GM21447 (cell line): ENCODE measurements around the gene PPIG.
"Not testable (repeated sequence)": the region's sequence is repeated elsewhere in the genome, so short reads cannot be mapped to it uniquely, and the experiment has no call there.

Experiments
- ATAC-seq: cut with Tn5 transposase; IDR thresholded peaks from one replicate; pipeline ENCODE4 v1.9.1; 2021; ENCODE audit not compliant: unreplicated experiment

Gene PPIG

DNA sequence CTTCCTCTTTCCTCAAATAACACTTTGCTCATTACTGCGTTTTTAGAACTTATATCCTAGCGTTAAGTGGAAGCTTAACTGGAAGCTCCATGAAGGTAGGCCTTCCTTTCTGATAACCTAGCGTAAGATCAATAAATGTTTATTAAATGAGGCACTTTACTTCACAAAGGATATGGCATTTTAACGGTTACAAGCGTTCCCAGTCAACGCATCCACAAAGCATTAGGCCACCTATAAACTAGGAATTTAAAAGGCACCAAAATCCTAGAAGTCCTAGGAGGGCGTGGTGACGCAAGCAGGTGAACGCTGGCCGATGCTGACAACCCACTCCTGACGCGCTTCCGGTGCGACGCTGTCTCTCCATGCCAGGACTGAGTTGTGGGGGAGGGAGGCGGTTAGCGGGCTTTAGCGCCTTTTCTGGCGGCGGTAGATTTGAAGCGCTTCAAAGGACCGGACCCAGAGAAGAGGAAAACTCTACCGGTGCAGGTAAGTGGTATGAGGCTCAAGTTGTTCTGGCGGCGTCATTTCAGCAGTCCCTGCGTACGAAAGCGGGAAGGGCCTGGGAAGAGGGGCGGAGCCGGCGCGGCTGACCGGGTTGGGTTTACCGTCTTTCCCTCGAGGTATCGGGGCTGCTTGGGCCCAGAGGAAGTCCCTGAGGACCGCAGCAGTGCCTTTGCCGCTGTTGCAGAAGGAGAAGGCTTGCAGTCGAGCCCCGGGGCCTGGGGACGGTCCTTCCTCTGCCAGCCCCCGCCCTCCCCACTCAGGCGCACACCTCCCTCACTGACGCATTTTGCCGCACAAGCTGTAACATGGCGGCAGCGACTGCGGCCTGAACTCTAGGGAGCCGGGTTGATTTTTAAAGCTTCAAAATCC is at the start of gene PPIG:
PPIG (plus strand) TSS at position 347 of the 873 bp plus-strand sequence. CDS start 19,691 bp downstream, outside the sequence.
- peak; percentile 92 for ATAC-seq

DNA sequence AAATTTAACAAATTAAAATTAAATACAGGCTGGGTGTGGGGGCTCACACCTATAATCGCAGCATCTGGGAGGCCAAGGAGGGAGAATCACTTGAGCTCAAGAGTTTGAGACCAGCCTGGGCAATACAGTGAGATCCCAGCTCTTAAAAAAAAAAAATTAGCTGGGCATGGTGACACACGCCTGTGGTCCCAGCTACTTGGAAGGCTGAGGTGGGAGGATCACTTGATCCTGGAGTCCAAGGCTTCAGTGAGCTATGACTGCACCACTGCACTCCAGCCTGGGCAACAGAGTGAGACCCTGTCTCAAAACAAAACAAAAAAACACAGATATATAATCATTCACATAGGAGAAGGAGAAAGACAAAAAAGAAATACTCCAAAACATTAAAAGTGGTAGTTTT is 44.7 kb upstream of the PPIG start:
- ATAC-seq: not testable (repeated sequence)

DNA sequence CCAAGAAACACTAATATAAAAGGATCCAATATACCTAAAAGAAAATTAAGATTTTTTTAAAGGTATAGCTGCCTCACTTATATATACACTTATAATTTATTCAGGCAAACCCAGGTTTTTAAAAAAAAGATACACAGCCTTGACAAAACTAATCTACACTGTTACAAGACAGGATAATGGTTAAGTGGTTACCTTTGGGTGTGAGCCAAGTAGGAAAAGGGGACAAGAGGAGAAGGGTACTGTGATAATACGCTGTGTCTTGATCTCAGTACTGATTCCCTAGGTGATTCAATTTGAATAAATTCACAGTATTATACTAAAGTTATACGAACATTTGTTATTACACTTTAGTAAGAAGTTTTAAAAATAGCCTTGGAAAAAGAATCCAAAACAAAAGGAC is 44.0 kb upstream of the PPIG start:
- no peak for ATAC-seq

DNA sequence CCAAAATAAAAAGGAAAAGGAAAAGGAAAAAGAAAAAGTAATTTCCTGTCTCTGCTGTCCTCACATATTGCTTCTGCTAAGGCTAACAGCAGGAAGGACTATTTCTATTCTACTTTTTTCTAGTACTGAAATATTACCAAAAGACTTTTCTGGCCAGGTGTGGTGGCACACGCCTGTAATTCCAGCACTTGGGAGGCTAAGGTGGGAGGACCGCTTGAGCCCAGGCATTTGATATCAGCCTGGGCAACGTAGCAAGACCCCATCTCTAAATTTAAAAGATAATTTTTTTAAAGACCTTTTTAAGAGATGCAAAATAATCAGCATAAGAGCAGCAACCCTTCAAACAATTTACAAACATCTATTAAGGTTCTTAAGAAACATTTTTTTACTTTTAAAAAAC is 41.7 kb upstream of the PPIG start:
- ATAC-seq: no peak

DNA sequence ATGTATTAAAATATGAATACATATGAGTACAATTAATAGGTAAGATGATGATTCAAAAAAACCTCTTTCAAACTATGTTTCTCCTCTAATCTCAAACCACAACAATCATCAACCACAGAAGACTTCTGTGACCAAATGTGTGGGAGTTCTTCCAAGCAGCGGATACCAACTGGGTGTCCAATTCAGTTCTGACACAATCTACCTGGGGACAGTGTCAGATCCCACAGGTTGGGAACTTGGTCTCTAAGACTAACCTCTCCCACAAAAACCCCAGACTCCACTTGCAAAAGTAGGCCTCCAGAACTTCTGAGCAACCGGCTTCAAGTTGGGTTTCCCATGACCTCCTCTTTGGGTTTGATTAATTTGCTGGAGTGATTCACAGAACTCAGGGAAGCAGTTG is 37.4 kb upstream of the PPIG start:
- ATAC-seq: no peak

DNA sequence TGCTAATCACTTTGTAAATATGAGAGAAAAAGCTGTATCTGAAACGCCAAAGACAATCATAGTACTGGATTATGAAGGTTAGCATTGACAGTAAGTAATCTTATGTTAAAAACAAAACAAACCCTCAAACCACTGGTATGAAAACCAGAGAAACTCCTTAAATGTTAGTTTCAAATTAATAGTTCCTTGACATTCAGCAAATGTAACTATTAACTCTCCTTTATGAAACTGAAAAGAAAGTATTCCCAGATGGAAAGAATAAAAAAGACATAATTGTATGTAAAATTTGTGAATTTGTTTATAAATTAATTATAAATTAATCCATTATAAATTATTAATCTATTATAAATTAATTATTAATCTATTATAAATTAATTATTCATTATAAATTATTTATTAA is 22.8 kb upstream of the PPIG start:
- no peak for ATAC-seq

DNA sequence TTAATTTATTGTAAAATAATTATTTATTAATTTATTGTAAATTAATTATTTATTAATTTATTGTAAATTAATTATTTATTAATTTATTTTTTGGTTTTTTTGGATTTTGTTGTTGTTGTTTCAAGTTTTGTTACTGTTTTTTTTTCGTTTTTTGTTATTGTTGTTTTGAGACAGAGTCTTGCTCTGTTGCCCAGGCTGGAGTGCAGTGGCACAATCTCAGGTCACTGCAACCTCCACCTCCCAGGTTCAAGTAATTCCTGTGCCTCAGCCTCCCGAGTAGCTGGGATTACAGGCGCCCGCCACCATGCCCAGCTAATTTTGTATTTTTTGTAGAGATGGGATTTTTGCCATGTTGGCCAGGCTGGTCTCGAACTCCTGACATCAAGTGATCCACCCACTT is 22.1 kb upstream of the PPIG start:
- not testable (repeated sequence) for ATAC-seq

DNA sequence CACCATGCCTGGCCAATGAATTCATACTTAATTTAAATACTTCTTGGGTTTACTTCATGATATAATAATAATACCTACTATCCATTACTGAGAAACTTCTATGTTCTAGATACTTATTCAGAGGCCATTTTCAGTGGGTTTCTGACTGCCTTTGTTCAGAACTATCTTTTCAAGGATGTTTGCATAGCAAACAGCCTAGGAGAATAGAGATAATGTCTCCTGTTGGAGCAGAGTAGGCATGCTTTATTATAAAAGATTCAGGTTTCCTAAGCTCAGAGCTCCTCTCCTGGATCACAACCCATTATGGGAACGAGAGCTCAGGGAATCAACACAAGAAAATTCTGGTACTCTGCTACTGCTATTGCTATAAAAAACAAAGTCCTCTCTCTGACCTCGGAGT is 21.6 kb upstream of the PPIG start:
- ATAC-seq: no peak

DNA sequence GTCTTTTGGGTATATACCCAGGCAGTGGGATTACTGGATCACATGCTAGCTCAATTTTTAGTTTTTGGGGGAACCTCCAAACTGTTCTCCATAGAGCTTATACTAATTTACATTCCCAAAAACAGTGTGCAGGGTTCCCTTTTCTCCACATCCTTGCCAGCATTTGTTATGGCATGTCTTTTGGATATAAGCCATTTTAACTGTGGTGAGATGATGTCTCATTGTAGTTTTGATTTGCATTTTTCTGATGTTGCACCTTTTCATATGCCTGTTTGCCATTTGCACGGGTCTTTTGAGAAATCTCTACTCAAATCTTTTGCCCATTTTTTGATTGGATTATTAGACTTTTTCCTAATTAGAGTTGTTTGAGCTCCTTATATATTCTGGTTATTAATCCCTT is 18.5 kb upstream of the PPIG start:
- ATAC-seq: no peak

DNA sequence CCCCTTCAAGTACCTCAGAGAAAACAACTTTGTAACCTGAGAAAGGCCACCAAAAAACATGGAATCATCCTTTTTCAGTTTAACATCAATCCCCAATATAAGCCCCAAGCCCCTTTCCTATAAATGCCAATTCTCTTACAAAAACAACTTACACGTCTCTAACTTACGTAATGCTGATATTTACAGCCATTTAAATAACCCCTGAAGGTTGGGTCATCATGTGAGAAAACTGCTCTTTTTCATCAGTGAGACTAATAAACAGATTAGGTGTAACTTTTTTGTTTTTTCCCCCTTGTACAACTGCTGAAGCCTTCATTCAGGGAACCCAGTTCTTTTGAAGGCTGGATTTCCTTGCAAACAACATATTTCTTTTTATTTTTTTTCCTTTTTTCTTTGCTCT is 14.2 kb upstream of the PPIG start:
- no peak for ATAC-seq

DNA sequence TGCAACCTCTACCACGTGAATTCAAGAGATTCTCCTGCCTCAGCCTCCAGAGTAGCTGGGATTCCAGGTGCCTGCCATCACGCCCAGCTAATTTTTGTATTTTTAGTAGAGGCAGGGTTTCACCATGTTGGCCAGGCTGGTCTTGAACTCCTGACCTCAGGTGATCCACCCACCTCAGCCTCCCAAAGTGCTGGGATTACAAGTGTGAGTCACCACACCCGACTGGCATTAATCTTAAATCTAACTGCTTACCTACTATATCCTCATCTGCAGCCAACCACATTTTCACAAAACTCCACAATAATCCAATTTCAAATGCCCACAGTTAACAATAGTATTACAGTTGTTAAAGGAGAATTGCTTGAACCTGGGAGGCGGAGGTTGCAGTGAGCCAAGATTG is 13.4 kb upstream of the PPIG start:
- not testable (repeated sequence) for ATAC-seq

DNA sequence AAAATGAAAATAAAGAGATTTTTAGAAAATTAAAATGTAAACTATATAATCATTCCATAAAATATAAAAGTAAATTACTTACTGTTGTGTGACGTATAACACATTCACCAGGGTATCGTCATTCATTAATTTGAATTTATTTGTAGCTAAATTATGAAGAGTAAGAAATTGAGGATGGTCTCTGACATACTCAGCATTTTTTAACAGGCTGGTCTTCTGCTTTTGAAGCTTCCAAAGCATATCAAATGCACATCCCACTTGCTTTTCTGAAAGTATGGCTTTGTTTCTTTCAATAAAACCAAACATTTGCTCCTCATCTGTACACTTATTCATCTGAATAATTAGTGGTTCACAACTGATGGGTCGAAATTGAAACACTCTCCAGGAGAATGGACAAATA is 12.6 kb upstream of the PPIG start:
- ATAC-seq: no peak

DNA sequence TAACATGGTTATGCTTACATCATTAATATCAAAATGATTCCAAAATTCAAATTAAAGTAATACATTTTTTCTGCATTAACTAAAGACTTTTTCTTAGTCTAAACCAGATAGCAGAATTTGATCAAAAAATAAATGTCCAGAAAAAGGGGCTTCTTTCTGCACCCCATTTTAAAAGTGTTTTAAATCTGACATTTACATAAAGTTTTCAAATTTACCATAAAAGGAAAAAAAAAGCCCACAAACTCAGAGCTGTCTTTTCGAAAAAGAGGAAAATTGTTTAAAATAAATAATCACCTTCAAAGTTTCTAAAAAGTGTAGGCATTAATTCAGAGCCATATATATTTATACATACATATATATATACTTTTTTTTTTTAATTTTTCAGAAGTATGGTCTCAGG is 12.0 kb upstream of the PPIG start:
- ATAC-seq: no peak

DNA sequence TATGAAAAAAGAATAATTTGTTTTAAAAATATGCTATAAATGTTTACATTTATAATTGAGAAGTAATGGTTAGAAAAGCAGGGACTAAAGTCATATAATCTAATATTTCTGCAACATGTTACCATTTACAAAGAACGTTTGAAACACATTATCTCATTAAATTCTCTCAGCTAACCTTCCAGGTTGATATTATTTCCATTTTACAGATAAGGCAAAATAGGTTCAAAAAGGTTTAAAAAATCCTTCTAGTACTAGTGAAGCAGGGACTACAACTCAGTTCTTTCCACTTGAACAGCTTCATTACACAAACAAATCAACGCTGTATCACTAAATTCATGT is 11.4 kb upstream of the PPIG start:
- no peak for ATAC-seq

DNA sequence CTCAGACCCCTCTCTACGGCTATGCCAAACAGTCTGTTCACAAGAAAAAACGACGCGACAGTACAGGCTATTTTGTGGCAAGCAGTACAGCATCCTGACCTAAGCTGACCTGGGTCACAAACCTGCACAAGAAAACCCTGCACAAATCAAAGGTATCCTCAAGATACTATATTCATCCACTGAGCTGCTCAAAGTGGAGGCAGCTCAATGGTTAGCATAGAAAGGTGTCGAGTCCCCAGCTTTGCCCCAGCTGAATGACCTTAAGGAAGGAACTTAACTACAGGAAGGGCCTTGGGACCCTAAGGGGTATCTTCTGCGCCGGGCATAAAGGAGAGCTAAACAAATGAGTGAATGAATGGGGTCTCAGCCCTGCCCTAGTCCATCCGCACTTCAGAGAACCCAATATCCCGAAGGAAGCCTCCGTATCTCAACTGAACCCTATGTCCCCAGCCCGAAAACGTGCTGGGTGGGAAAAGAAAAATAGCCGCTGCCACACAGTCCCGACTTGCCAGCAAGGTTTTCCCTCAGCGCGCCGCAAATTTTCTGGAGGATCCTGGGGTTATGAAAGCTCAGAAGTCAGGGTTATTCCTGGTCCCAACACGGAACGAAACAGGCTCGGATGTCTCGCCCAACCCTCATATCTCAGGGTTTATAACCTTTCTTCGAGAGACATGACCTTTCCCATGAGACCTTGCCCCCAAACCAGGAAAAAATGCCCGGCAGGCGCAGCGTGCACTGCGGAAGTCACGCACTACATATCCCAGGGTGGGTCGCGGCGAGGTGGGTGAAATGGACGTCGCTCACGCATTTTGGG is 10.8 kb upstream of the PPIG start, which contains the start of gene FASTKD1:
FASTKD1 (minus strand) TSS at position 706 of the 814 bp plus-strand sequence. CDS start 1,836 bp downstream, outside the sequence.
- peak; percentile 97 for ATAC-seq

DNA sequence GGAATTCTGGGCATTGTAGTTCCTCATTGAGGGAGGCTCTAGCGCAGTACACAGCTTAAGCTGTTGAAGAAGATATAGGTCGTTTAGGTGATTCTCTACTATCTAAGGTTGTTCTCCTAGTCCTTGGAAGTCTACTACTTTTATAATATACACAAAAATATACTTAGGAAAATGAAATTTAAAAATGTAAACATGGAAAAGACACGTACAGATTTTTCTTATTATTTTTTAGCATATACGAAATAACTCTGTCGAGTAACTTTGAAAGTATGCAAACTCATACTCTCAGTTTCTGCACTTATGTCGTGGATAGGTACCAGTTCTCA is 10.2 kb upstream of the PPIG start:
- no peak for ATAC-seq

DNA sequence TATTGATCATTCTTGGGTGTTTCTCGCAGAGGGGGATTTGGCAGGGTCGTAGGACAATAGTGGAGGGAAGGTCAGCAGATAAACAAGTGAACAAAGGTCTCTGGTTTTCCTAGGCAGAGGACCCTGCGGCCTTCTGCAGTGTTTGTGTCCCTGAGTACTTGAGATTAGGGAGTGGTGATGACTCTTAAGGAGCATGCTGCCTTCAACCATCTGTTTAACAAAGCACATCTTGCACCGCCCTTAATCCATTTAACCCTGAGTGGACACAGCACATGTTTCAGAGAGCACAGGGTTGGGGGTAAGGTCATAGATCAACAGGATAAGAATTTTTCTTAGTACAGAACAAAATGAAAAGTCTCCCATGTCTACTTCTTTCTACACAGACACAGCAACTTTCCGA is 9.6 kb upstream of the PPIG start:
- ATAC-seq: not testable (repeated sequence)

DNA sequence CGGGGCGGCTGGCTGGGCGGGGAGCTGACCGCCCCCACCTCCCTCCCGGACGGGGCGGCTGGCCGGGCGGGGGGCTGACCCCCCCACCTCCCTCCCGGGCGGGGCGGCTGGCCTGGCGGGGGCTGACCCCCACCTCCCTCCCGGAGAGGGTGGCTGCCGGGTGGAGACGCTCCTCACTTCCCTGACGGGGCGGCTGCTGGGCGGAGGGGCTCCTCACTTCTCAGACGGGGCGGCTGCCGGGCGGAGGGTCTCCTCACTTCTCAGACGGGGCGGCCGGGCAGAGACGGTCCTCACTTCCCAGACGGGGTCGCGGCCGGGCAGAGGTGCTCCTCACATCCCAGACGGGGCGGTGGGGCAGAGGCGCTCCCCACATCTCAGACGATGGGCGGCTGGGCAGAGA is 8.9 kb upstream of the PPIG start:
- ATAC-seq: not testable (repeated sequence)

DNA sequence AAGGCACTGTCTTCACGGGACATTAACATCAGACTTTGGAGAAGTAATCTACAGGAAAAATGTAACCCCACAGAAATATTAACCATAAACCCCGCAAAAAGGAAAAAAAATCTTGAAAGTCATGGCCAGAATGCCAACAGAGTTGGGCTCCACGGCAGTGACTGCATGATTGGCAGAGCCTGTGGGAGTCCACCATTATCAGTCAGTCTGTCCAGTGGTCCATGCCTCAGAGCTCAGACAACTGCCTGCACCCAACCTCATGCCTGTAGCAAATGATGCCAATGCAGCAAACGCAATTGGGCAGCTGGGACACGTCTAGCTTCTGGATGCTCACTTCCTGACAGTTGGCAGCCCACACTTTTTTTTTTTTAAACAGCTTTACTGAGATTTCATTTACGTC is 5.1 kb upstream of the PPIG start:
- ATAC-seq: no peak

DNA sequence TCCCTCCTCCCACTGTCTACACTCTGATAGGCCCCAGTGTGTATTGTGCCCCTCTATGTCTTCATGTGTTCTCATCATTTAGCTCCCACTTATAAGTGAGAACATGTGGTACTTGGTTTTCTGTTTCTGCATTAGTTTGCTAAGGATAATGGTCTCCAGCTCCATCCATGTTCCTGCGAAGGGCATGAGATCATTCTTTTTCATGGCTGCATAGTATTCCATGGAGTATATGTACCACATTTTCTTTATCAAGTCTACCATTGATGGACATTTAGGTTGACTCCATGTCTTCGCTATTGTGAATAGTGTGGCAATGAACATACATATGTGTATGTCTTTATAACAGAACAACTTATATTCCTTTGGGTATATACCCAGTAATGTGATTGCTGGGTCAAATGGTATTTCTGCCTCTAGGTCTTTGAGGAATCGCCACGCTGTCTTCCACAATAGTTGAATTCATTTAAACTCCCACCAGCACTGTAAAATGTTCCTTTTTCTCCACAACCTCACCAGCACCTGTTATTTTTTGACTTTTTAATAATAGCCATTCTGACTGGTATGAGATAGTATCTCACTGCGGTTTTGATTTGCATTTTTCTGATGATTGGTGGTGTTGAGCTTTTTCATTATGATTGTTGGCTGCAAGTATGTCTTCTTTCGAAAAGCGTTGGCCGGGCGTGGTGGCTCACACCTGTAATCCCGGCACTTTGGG is 1.4 kb upstream of the PPIG start:
- ATAC-seq: not testable (repeated sequence)

DNA sequence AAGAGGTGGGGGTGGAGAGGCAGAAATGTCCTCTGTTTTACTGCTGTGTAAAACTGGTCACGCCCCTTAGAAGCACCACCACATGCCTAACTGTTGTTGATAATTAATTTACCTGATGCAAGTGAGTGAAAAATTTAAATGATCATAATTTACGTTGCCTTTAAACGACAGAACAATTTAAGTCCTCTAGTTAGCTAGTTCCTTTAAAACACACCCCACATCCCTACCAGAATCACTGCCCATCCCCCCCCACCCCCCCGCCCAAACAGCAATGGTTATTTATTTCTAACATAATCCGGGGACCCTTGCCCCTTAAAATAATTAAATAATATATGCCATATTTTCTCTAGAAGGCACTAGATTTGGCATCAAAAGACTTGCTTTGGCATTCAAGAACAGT is 633 bp upstream of the PPIG start:
- ATAC-seq: no peak

DNA sequence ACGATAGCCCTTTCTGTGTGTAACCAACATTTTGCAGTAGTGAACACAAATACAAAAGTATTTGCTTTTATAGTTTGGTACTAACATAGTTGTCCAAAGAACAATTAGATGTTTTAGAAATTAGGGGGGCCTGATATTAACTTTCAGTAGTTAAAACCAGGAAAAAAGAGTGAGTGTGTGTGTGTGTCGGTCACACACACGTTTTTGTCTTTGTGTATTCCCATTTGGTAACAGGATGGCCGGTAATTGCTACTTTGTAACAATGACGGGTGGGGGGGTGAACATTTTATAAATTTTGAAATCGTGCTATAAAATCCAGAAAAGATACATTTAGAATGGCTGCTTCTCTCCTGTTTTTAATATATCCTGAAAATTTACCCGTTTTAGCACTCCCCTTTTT is 1.5 kb downstream of the PPIG start:
- no peak for ATAC-seq
